ENCODE results near the gene SLC22A2.

The SLC22A2 gene

DNA sequence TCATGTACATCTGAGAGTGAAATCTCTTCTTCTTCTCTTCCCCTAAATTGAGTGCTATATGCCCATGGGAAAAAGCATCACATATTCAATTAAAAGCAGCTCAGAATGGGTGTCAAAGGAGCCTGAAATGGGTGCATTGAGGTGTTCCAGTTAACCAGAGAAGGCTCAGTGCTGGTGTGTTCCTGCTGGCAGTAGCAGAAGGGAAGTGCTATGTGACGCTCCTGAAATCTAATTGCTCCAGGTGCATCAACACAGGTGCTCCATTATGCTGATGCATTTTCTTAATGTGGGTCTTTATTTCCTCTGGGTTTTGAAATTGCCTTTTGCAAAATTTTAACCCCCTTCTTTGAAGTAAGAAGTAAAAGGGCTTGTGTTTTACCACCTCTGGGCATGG is 17.9 kb downstream of the SLC22A2 start:
- POLR2A ChIA-PET, result no interaction called here
- CTCF ChIA-PET, result no interaction called here
- H3K36me3 ChIP-seq (ENCODE audit: control insufficient read depth in 2 of 2, insufficient read depth in 1 of 2, low read length in 2 of 2), result no peaks in the 10 kb centered on the region
- no peak overlapping the region for H3K4me3 ChIP-seq (ENCODE audit: low read depth, low read length)
- H3K4me1 ChIP-seq (ENCODE audit: control insufficient read depth, insufficient read depth, low read length), result no peaks in the 10 kb centered on the region
- H3K9me3 ChIP-seq (ENCODE audit: control insufficient read depth, insufficient read depth, low read depth, low read length), result no peaks in the 10 kb centered on the region
- no peak overlapping the region for H3K27ac ChIP-seq (ENCODE audit: extremely low read depth, low read depth, low read length)
- TF ChIP-seq GLI2 (tag by site-specific recombination; IDR thresholded peaks at IDR 0.05; ENCODE audit: borderline replicate concordance, low read depth), result no peak

GRCh38 chr6:160239929-160240690 is 18.5 kb downstream of the SLC22A2 start:
- Histone ChIP-seq H3K4me1 (ENCODE audit: control insufficient read depth, insufficient read depth, low read length) (no peaks in the 10 kb centered on the region), H3K36me3 (ENCODE audit: control insufficient read depth in 2 of 2, insufficient read depth in 1 of 2, low read length in 2 of 2) (no peaks in the 10 kb centered on the region), H3K4me3 (ENCODE audit: low read depth, low read length) (no peak overlapping the region), H3K27ac (ENCODE audit: extremely low read depth, low read depth, low read length) (no peak overlapping the region), H3K9me3 (ENCODE audit: control insufficient read depth, insufficient read depth, low read depth, low read length) (no peaks in the 10 kb centered on the region)
- TF ChIP-seq MZF1 (tag by site-specific recombination; IDR thresholded peaks at IDR 0.05; ENCODE audit: borderline replicate concordance), result no peak
- TF ChIP-seq ZNF426 (tag by site-specific recombination; IDR thresholded peaks at IDR 0.05), result no peak
- no peak for TF ChIP-seq ZNF658 (tag by site-specific recombination; IDR thresholded peaks at IDR 0.05)
- no peak for TF ChIP-seq KLF17 (tag by site-specific recombination; IDR thresholded peaks at IDR 0.05)
- TF ChIP-seq ZNF768 (tag by site-specific recombination; IDR thresholded peaks at IDR 0.05), result no peak
- TF ChIP-seq ZNF324 (tag by site-specific recombination; IDR thresholded peaks at IDR 0.05), result no peak
- no peak for TF ChIP-seq ZBTB17 (tag by site-specific recombination; IDR thresholded peaks at IDR 0.05)
- TF ChIP-seq ZBTB21 (tag by site-specific recombination; IDR thresholded peaks at IDR 0.05), result no peak
- no peak for TF ChIP-seq RBAK (tag by site-specific recombination; IDR thresholded peaks at IDR 0.05)
- TF ChIP-seq ZNF791 (tag by site-specific recombination; IDR thresholded peaks at IDR 0.05), result no peak
- no peak for TF ChIP-seq ZNF311 (tag by site-specific recombination; IDR thresholded peaks at IDR 0.05; ENCODE audit: borderline replicate concordance)
- TF ChIP-seq GLIS1 (tag by site-specific recombination; IDR thresholded peaks at IDR 0.05), result no peak
- no peak for TF ChIP-seq ZSCAN16 (tag by site-specific recombination; IDR thresholded peaks at IDR 0.05)
- TF ChIP-seq ZNF266 (tag by site-specific recombination; IDR thresholded peaks at IDR 0.05; ENCODE audit: low read depth), result no peak
- TF ChIP-seq SALL2 (tag by site-specific recombination; IDR thresholded peaks at IDR 0.05; ENCODE audit: borderline replicate concordance), result no peak
- TF ChIP-seq ZNF211 (tag by site-specific recombination; IDR thresholded peaks at IDR 0.05; ENCODE audit: low read depth), result no peak
- no peak for TF ChIP-seq SETDB1 (IDR thresholded peaks at IDR 0.05; ENCODE audit: insufficient read length, low read length)
- TF ChIP-seq, protein P1, sequence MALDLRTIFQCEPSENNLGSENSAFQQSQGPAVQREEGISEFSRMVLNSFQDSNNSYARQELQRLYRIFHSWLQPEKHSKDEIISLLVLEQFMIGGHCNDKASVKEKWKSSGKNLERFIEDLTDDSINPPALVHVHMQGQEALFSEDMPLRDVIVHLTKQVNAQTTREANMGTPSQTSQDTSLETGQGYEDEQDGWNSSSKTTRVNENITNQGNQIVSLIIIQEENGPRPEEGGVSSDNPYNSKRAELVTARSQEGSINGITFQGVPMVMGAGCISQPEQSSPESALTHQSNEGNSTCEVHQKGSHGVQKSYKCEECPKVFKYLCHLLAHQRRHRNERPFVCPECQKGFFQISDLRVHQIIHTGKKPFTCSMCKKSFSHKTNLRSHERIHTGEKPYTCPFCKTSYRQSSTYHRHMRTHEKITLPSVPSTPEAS (tag by site-specific recombination; IDR thresholded peaks at IDR 0.05), result no peak
- no peak for TF ChIP-seq ZNF510 (tag by site-specific recombination; IDR thresholded peaks at IDR 0.05; ENCODE audit: insufficient replicate concordance)
- ChIA-PET CTCF (interaction anchor here (0.6 to 1.1 kb wide), 2 partner anchors 102 to 436 kb away, joined by 3 to 4 read pairs; no protein-coding TSS in a partner anchor), POLR2A (no interaction called here)
